ENCODE data around the gene NAA80.

NAA80 gene

GRCh38 chr3:50279255-50280016, 19.8 kb downstream of the NAA80 start:
- DNase-seq (ENCODE audit: extremely low read depth, low read depth) = no peak
- TF ChIP-seq CTCF (IDR thresholded peaks at IDR 0.05; ENCODE audit: low read depth, low read length) = no peak

DNA sequence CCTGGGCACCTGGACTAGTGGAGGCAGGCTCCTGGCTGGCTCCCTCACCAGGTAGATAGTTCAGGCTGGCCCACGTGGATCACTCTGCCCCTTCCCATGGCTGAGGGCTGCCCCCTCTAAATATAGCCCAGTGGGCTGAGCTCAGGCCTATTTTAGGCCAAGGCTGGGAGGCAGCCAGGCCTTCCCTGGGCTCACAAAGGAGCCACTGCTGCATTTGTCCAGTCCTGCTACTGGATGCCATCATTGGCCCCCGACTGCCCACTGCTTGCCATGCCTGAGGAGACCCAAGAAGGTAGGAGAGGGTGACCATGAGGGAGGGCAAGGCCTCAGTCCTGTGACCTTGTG, 20.4 kb downstream of the NAA80 start, which contains the start of gene LSMEM2:
Gene LSMEM2, plus strand, starts transcription at position 208 of the 345 bp plus-strand sequence. Its CDS starts 27 bp downstream, at position 235.
- TF ChIP-seq CTCF (IDR thresholded peaks at IDR 0.05; ENCODE audit: low read depth, low read length) = no peak
- no peak for DNase-seq (ENCODE audit: extremely low read depth, low read depth)

- no peak for TF ChIP-seq CTCF (IDR thresholded peaks at IDR 0.05; ENCODE audit: low read depth, low read length)
- DNase-seq (ENCODE audit: extremely low read depth, low read depth) = no peak
Measured at GRCh38 chr3:50278123-50278879, 20.9 kb downstream of the NAA80 start.

DNA sequence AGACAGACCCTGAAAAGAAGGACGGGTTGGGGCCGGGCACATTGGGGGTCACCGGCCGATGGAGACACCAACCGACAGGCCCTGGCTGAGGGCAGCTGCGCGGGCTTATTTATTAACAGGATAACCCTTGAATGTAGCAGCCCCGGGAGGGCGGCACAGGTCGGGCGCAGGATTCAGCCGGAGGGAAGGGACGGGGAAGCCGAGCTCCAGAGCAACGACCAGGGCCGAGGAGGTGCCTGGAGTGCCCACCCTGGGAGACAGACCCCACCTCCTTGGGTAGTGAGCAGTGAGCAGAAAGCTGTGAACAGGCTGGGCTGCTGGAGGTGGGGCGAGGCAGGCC, 22.5 kb downstream of the NAA80 start:
- no peak for TF ChIP-seq CTCF (IDR thresholded peaks at IDR 0.05; ENCODE audit: low read depth, low read length)
- no peak for DNase-seq (ENCODE audit: extremely low read depth, low read depth)

DNA sequence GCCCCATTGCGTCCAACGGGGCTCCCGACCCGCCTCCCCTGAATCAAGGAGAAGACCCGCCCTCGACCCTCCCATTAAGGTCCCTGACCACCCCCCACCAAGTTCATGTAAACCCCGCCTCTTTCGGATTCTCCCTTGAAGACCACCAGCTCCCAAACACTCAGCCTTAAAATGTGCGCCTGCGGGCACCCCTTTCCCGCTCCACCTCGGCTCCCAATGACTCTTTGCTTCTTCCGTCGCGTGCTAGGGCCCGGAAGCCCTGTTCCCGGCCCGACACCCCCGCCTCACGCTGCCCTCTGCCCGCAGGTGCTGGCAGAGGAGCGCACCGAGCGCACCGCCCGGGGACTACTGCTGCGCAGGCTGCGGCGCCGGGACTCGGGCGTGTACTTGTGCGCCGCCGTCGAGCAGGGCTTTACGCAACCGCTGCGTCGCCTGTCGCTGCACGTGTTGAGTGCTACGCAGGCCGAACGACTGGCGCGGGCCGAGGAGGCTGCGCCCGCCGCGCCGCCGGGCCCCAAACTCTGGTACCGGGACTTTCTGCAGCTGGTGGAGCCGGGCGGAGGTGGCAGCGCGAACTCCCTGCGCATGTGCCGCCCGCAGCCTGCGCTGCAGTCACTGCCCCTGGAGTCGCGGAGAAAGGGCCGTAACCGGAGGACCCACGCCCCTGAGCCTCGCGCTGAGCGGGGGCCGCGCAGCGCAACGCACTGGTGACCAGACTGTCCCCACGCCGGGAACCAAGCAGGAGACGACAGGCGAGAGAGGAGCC, 23.0 kb downstream of the NAA80 start:
- no peak for TF ChIP-seq CTCF (IDR thresholded peaks at IDR 0.05; ENCODE audit: low read depth, low read length)
- no peak for DNase-seq (ENCODE audit: extremely low read depth, low read depth)

- no peak for DNase-seq (ENCODE audit: extremely low read depth, low read depth)
- TF ChIP-seq CTCF (IDR thresholded peaks at IDR 0.05; ENCODE audit: low read depth, low read length) = no peak
Measured at GRCh38 chr3:50275141-50275995, 23.8 kb downstream of the NAA80 start.
